ENCODE data around the gene RAB2B.
"Not testable (repeated sequence)": the region's sequence is repeated elsewhere in the genome, so short reads cannot be mapped to it uniquely, and the experiment has no call there.

RAB2B gene

GRCh38 chr14:21486640-21487087 lies 9.9 kb upstream of the RAB2B start:
- DNase-seq, result no peak

GRCh38 chr14:21476523-21476924 lies 235 bp downstream of the RAB2B start:
- DNase-seq, result no peak

- DNase-seq, result no peak
These were observed 814 bp downstream of the RAB2B start for GRCh38 chr14:21475767-21476522.

- DNase-seq, result no peak
These were observed 9.1 kb downstream of the RAB2B start for GRCh38 chr14:21467616-21468015.

- peak; percentile 99 for DNase-seq
These were observed 20.7 kb downstream of the RAB2B start, which contains the start of gene CHD8 for GRCh38 chr14:21455912-21456667. CHD8 (minus strand) TSS chr14:21456123; CDS start chr14:21431643, 24,480 bp downstream.

- DNase-seq, result no peak
These were observed 21.2 kb downstream of the RAB2B start for GRCh38 chr14:21455592-21455911.

GRCh38 chr14:21454843-21455544 lies 21.8 kb downstream of the RAB2B start:
- DNase-seq, result peak; percentile 31

- DNase-seq, result no peak
These were observed 26.9 kb downstream of the RAB2B start for GRCh38 chr14:21449899-21450216.

GRCh38 chr14:21442657-21443056 lies 34.1 kb downstream of the RAB2B start:
- not testable (repeated sequence) for DNase-seq

- DNase-seq, result no peak
These were observed 35.9 kb downstream of the RAB2B start for GRCh38 chr14:21440859-21441258.

GRCh38 chr14:21437063-21437901 lies 39.5 kb downstream of the RAB2B start:
- DNase-seq, result peak; percentile 99

- no peak for DNase-seq
These were observed 40.1 kb downstream of the RAB2B start for GRCh38 chr14:21436567-21437062.

GRCh38 chr14:21431126-21431525 lies 45.6 kb downstream of the RAB2B start:
- DNase-seq, result no peak

GRCh38 chr14:21428930-21429329 lies 47.8 kb downstream of the RAB2B start:
- DNase-seq, result no peak

GRCh38 chr14:21426692-21427091 lies 50.1 kb downstream of the RAB2B start:
- DNase-seq, result no peak

GRCh38 chr14:21419528-21419927 lies 57.2 kb downstream of the RAB2B start:
- no peak for DNase-seq

- DNase-seq, result no peak
These were observed 61.4 kb downstream of the RAB2B start for GRCh38 chr14:21415329-21415728.

- no peak for DNase-seq
These were observed 62.6 kb downstream of the RAB2B start for GRCh38 chr14:21414137-21414631.

All from NCI-H146 (cell line).